DMS153 treated with DMSO at 0.1 percent for 48 hours (cell line): ENCODE results near the gene KRTAP10-10.
"Not testable (repeated sequence)": the region's sequence is repeated elsewhere in the genome, so short reads cannot be mapped to it uniquely, and the experiment has no call there.

ENCODE experiments used
- DNase-seq: peaks from one replicate; lab custom pipeline; 2025; ENCODE audit not compliant: unreplicated experiment; lab: John Stamatoyannopoulos, UW

The KRTAP10-10 gene

GRCh38 chr21:44623575-44623974, 13.6 kb upstream of the KRTAP10-10 start:
- DNase-seq, result no peak

- no peak for DNase-seq
Observed at GRCh38 chr21:44625756-44626155, 11.4 kb upstream of the KRTAP10-10 start.

GRCh38 chr21:44626262-44626661, 10.9 kb upstream of the KRTAP10-10 start:
- DNase-seq, result no peak

GRCh38 chr21:44626673-44627143, 10.4 kb upstream of the KRTAP10-10 start, which contains the start of gene KRTAP10-9:
Gene KRTAP10-9, plus strand, starts transcription at chr21:44627093. Its CDS starts 79 bp downstream, at chr21:44627172.
- DNase-seq, result no peak

- not testable (repeated sequence) for DNase-seq
Observed at GRCh38 chr21:44627181-44627822, 9.9 kb upstream of the KRTAP10-10 start.

GRCh38 chr21:44627831-44628233, 9.3 kb upstream of the KRTAP10-10 start:
- DNase-seq, result not testable (repeated sequence)

- no peak for DNase-seq
Observed at GRCh38 chr21:44628707-44629391, 8.3 kb upstream of the KRTAP10-10 start.

GRCh38 chr21:44630440-44630839, 6.7 kb upstream of the KRTAP10-10 start:
- no peak for DNase-seq

- DNase-seq, result no peak
Observed at GRCh38 chr21:44632067-44632466, 5.1 kb upstream of the KRTAP10-10 start.

GRCh38 chr21:44636209-44637017, 743 bp upstream of the KRTAP10-10 start:
- no peak for DNase-seq

- DNase-seq, result not testable (repeated sequence)
Observed at GRCh38 chr21:44637851-44638348, 744 bp downstream of the KRTAP10-10 start.

GRCh38 chr21:44638506-44639330, 1.6 kb downstream of the KRTAP10-10 start:
- not testable (repeated sequence) for DNase-seq

- no peak for DNase-seq
Observed at GRCh38 chr21:44639331-44639655, 2.1 kb downstream of the KRTAP10-10 start.

- DNase-seq, result no peak
Observed at GRCh38 chr21:44640761-44641160, 3.6 kb downstream of the KRTAP10-10 start.

GRCh38 chr21:44643741-44644310, 6.7 kb downstream of the KRTAP10-10 start:
- DNase-seq, result no peak

GRCh38 chr21:44644878-44645277, 7.7 kb downstream of the KRTAP10-10 start:
- no peak for DNase-seq

- not testable (repeated sequence) for DNase-seq
Observed at GRCh38 chr21:44646366-44647221, 9.4 kb downstream of the KRTAP10-10 start, which contains the start of gene KRTAP10-11. Gene KRTAP10-11, plus strand, starts transcription at chr21:44646414. Its CDS starts 45 bp downstream, at chr21:44646459.

- DNase-seq, result no peak
Observed at GRCh38 chr21:44647222-44647552, 10.0 kb downstream of the KRTAP10-10 start.

GRCh38 chr21:44648557-44649311, 11.6 kb downstream of the KRTAP10-10 start:
- no peak for DNase-seq
